Ovary (tissue), 9 donors: ENCODE measurements around the gene SEMA6A. TPM values are rescaled to one million over a fixed set of nuclear protein-coding genes. Genes with fewer than 3 reads are reported as not detected.

ENCODE experiments used
- DNase-seq, 5 donors: peaks; one replicate each; pipeline ENCODE4 v3.0.0-alpha.2; 2019 to 2020
- H3K27ac ChIP-seq, 2 donors: fragments of 200-600 bp; one replicate each; pipeline versions ENCODE4 v1.5.1 to v1.8.0; 2019 to 2022
- H3K27me3 ChIP-seq: fragments of 200-600 bp; one replicate; pipeline ENCODE4 v1.8.0; 2022
- H3K36me3 ChIP-seq: fragments of 200-600 bp; sonication (generic); one replicate; pipeline ENCODE4 v1.5.1; 2019
- H3K4me1 ChIP-seq: one replicate; pipeline ENCODE4 v1.8.1; 2013; ENCODE audit warnings: mild to moderate bottlenecking, moderate library complexity; ENCODE audit not compliant: insufficient read depth
- H3K4me3 ChIP-seq: fragments of 200-600 bp; sonication (generic); one replicate; pipeline ENCODE4 v1.5.1; 2017
- H3K9me3 ChIP-seq, 2 donors: fragments of 200-600 bp in 1 of 2; sonication (generic) in 1 of 2; one replicate each; pipeline versions ENCODE4 v1.5.1 to v1.8.1; 2013 to 2019; ENCODE audit warnings: mild to moderate bottlenecking in 1 of 2, moderate library complexity in 1 of 2
- CTCF ChIP-seq, 3 donors: fragments of 450-650 bp in 2 of 3; fragments of 200-600 bp in 1 of 3; IDR thresholded peaks; one replicate each; pipeline versions ENCODE4 v1.5.1 to v1.8.0; 2016 to 2022; ENCODE audit warnings: antibody characterized with exemption in 3 of 3, mild to moderate bottlenecking in 1 of 3
- EP300 ChIP-seq: sonication (generic); formaldehyde crosslinking; IDR thresholded peaks from one replicate; pipeline ENCODE4 v1.6.1; 2017; ENCODE audit warnings: antibody characterized with exemption
- POLR2A ChIP-seq: fragments of 450-650 bp; IDR thresholded peaks from one replicate; pipeline ENCODE4 v1.6.1; 2017; ENCODE audit warnings: antibody characterized with exemption, mild to moderate bottlenecking, moderate library complexity
- WGBS, 3 donors: extraction: QIAGEN DNeasy Blood & Tissue Kit in 1 of 3; methylation state at CpG; one replicate each; pipeline versions ENCODE4 v1.1.5 to v1.1.7; 2013 to 2017; 5-methylcytosine and 5-hydroxymethylcytosine counted together
- intact Hi-C, 4 donors: fragments of 100-400 bp; cut with DNase I; formaldehyde crosslinking; loops; one replicate each; pipeline versions ENCODE4 v1.11.0 to v1.15.1; 2022 to 2023
- polyA plus RNA-seq, 2 donors: library from polyadenylated mRNA; stranded (reverse); fragments of 200-250 nt in 1 of 2; fragments of 350-450 nt in 1 of 2; fragmentation: Illumina TruSeq in 1 of 2; extraction: RNeasy Lipid Tissue Mini Kit (QIAGEN cat#74804) in 1 of 2; gene quantifications; one replicate each; pipeline ENCODE4 v1.2.3, GENCODE V29; 2013 to 2014
- total RNA-seq, 7 donors: library from RNA; depleted of rRNA in 2 of 7; stranded (reverse); fragments of >200 nt in 2 of 7; fragmentation: NEBNext Ultra II Directional in 3 of 7; extraction: Animal tissue kit (Norgen Biotek cat#: 25700) in 3 of 7; gene quantifications; one replicate each; pipeline versions ENCODE4 v1.1.0 to v1.2.4, GENCODE V29; 2016 to 2023
- donor health status: DM: no; HTN: no; CAD: no; lungs with moderate emphysema.
- donor health status: DM: no; HTN: no; CAD: no.
- donor health status: Bipolar disorder and iron deficiency.
- donor health status: DM: yes; HTN: yes; CAD: no.
- donor health status: DM: no; HTN: no; CAD: no.
- donor health status: DM: yes; HTN: yes; CAD: no.

Gene SEMA6A
- total and polyA plus RNA-seq, 9 donors = 5.7 to 57.1 (median 26.3) TPM

- WGBS, 3 donors = 49 to 67% (median 61%) methylated on average over 2 of the region's 2 CpGs
- DNase-seq = no peak
- H3K27ac ChIP-seq = no peak overlapping the region
- peaks cover 5% of the 10 kb centered on the region for H3K4me1 ChIP-seq
- intact Hi-C loops = no loop called here
- TF ChIP-seq POLR2A (no peak), EP300 (no peak), CTCF (IDR thresholded peaks at IDR 0.05) (no peak)
- H3K4me3 ChIP-seq = no peak overlapping the region
- H3K36me3 ChIP-seq = no peaks in the 10 kb centered on the region
- H3K27me3 ChIP-seq = no peaks in the 10 kb centered on the region
- no peaks in the 10 kb centered on the region for H3K9me3 ChIP-seq
Observed at GRCh38 chr5:116424951-116425350, 149.7 kb downstream of the SEMA6A start.

- Histone ChIP-seq H3K27ac (no peak overlapping the region), H3K4me1 (peaks cover 5% of the 10 kb centered on the region), H3K36me3 (no peaks in the 10 kb centered on the region), H3K4me3 (no peak overlapping the region), H3K27me3 (no peaks in the 10 kb centered on the region), H3K9me3 (no peaks in the 10 kb centered on the region)
- intact Hi-C loops = no loop called here
- no peak for DNase-seq
- WGBS, 3 donors = 89 to 99% (median 94%) methylated on average over 4 of the region's 4 CpGs
- TF ChIP-seq POLR2A = no peak
- no peak for TF ChIP-seq EP300
- no peak for TF ChIP-seq CTCF (IDR thresholded peaks at IDR 0.05)
Observed at GRCh38 chr5:116424258-116424615, 150.4 kb downstream of the SEMA6A start.

GRCh38 chr5:116423587-116424257 is 150.9 kb downstream of the SEMA6A start:
- 30 to 35% (median 35%) methylated on average over 5 of the region's 5 CpGs for WGBS, 3 donors
- TF ChIP-seq EP300 (no peak), CTCF (IDR thresholded peaks at IDR 0.05) (no peak), POLR2A (no peak)
- Histone ChIP-seq H3K4me1 (peaks cover 5% of the 10 kb centered on the region), H3K27me3 (no peaks in the 10 kb centered on the region), H3K36me3 (no peaks in the 10 kb centered on the region), H3K27ac (no peak overlapping the region), H3K9me3 (no peaks in the 10 kb centered on the region), H3K4me3 (no peak overlapping the region)
- peak in 1 of 5 donors; percentile 18 for DNase-seq
- intact Hi-C loops = no loop called here

- Histone ChIP-seq H3K27me3 (no peaks in the 10 kb centered on the region), H3K4me3 (no peak overlapping the region), H3K36me3 (no peaks in the 10 kb centered on the region), H3K27ac (no peak overlapping the region), H3K9me3 (no peaks in the 10 kb centered on the region), H3K4me1 (peaks cover 5% of the 10 kb centered on the region)
- DNase-seq = no peak
- intact Hi-C loops = no loop called here
- no peak for TF ChIP-seq EP300
- no peak for TF ChIP-seq CTCF (IDR thresholded peaks at IDR 0.05)
- TF ChIP-seq POLR2A = no peak
Observed at GRCh38 chr5:116423141-116423540, 151.5 kb downstream of the SEMA6A start.
